Activated CD4-positive, alpha-beta T cell treated with anti-CD3 and anti-CD28 coated beads for 36 hours (primary cell): ENCODE measurements around the gene CRKL. TPM values are rescaled to one million over a fixed set of nuclear protein-coding genes. Genes with fewer than 3 reads are reported as not detected.

Source experiments
- ATAC-seq: fragments of 200-7000 bp; cut with Tn5 transposase; one replicate; pipeline ENCODE4 v1.10.0; 2021; ENCODE audit warnings: mild to moderate bottlenecking, moderate library complexity
- CTCF ChIA-PET: fragments of 350-600 bp; sonication (Branson Sonifier 250); formaldehyde crosslinking; loops from one replicate; lab custom pipeline; 2021; ENCODE audit warnings: antibody characterized with exemption; lab: Charles Lee
- POLR2A ChIA-PET: fragments of 350-600 bp; sonication (Branson Sonifier 250); formaldehyde crosslinking; loops from one replicate; lab custom pipeline; 2021; ENCODE audit warnings: antibody characterized with exemption, inconsistent platforms; lab: Charles Lee
- DNase-seq: peaks from one replicate; pipeline ENCODE4 v3.0.0-alpha.2; 2020
- H3K27ac Mint-ChIP-seq: one replicate; pipeline ENCODE4 v1.8.0; 2021; ENCODE audit warnings: mixed read lengths
- H3K27me3 Mint-ChIP-seq: one replicate; pipeline ENCODE4 v1.8.0; 2021; ENCODE audit warnings: mixed read lengths
- H3K36me3 Mint-ChIP-seq: one replicate; pipeline ENCODE4 v1.8.0; 2021; ENCODE audit warnings: low read depth, mixed read lengths
- H3K4me1 Mint-ChIP-seq: one replicate; pipeline ENCODE4 v1.8.0; 2021; ENCODE audit warnings: mixed read lengths
- H3K4me3 Mint-ChIP-seq: one replicate; pipeline ENCODE4 v1.8.0; 2021; ENCODE audit warnings: mild to moderate bottlenecking, moderate library complexity, mixed read lengths
- H3K9me3 Mint-ChIP-seq: one replicate; pipeline ENCODE4 v1.8.0; 2021; ENCODE audit warnings: low read depth, mixed read lengths
- intact Hi-C, 2 experiments: fragments of 100-400 bp; cut with DNase I in 1 of 2; cut with micrococcal nuclease in 1 of 2; formaldehyde crosslinking; loops; one replicate each; pipeline versions ENCODE4 v1.14.2 to v1.15.1; 2022 to 2024; cut with DNase I, micrococcal nuclease
- total RNA-seq, 2 experiments: library from RNA; stranded (reverse); gene quantifications; one replicate each; pipeline ENCODE4 v1.2.3, GENCODE V29; 2021

CRKL gene
- total RNA-seq, 2 experiments from 2014 or later, result 80.8 to 92.0 TPM

GRCh38 chr22:21000987-21001600 is 83.9 kb downstream of the CRKL start:
- H3K27me3 Mint-ChIP-seq, result no peaks in the 10 kb centered on the region
- intact Hi-C loops, result loop anchor here (1.0 to 5.0 kb wide), 5 partner anchors 20 to 979 kb away; partner anchors contain the start of genes CRKL (in 2 of the 2), MED15 (in 1 of the 2) and TANGO2 (in 1 of the 2)
- POLR2A ChIA-PET, result interaction anchor here (0.5 to 0.6 kb wide), 2 partner anchors 23 to 30 kb away, joined by 3 to 7 read pairs; no protein-coding TSS in a partner anchor
- H3K4me1 Mint-ChIP-seq, result peaks cover 19% of the 10 kb centered on the region
- H3K9me3 Mint-ChIP-seq, result no peaks in the 10 kb centered on the region
- peaks cover 16% of the 10 kb centered on the region for H3K36me3 Mint-ChIP-seq
- CTCF ChIA-PET, result interaction anchor here (1.0 to 3.1 kb wide), 2 partner anchors 11 to 20 kb away, joined by 3 to 10 read pairs; partner anchors contain the start of gene LZTR1
- DNase-seq, result no peak
- ATAC-seq, result no peak
- peak overlapping the region; percentile 92 for H3K4me3 Mint-ChIP-seq
- peak overlapping the region; percentile 96 for H3K27ac Mint-ChIP-seq

GRCh38 chr22:21001601-21002325 is 84.6 kb downstream of the CRKL start, which contains the start of gene THAP7:
Gene THAP7 (minus strand): TSS chr22:21002118. CDS start chr22:21001911, 207 bp downstream.
- intact Hi-C loops, result loop anchor here (1.0 to 5.0 kb wide), 10 partner anchors 13 to 979 kb away; partner anchors contain the start of genes CRKL (in 2 of the 2), PI4KA (in 2 of the 2), LRRC74B (in 1 of the 2) and LZTR1 (in 1 of the 2)
- Mint-ChIP-seq H3K27me3 (no peaks in the 10 kb centered on the region), H3K36me3 (peaks cover 16% of the 10 kb centered on the region), H3K4me3 (peak within 1 kb of the TSS; percentile 92), H3K4me1 (peaks cover 19% of the 10 kb centered on the region), H3K9me3 (no peaks in the 10 kb centered on the region), H3K27ac (peak within 1 kb of the TSS; percentile 96)
- ATAC-seq (peak; percentile 92), DNase-seq (peak; percentile 99)
- ChIA-PET CTCF (interaction anchor here (0.9 to 3.1 kb wide), 4 partner anchors 14 to 36 kb away, joined by 3 to 10 read pairs (median 4); partner anchors contain the start of gene LZTR1), POLR2A (interaction anchor here (0.6 to 1.7 kb wide), 5 partner anchors 12 to 1213 kb away, joined by 3 to 9 read pairs (median 5); partner anchors contain the start of genes LZTR1 and YDJC)

Other genes with a start within 250 kb of the CRKL start
- gene SERPIND1, start 143.3 kb upstream of the CRKL start, total RNA-seq, result not detected
- gene PI4KA, start 58.6 kb upstream of the CRKL start, total RNA-seq, result 10 to 100 TPM; 52.8 TPM
- 10 to 100 TPM; 22.8 to 33.8 TPM for gene SNAP29, start 58.4 kb upstream of the CRKL start, total RNA-seq
- gene AIFM3, start 49.8 kb downstream of the CRKL start, total RNA-seq, result under 1 TPM in 1 of 2 experiments, not detected in 1; 0.21 TPM
- gene LZTR1, start 64.9 kb downstream of the CRKL start, total RNA-seq, result 10 to 100 TPM; 31.9 to 40.5 TPM
- gene THAP7, start 84.7 kb downstream of the CRKL start, total RNA-seq, result 10 to 100 TPM; 25.1 to 27.2 TPM
- gene P2RX6, start 97.8 kb downstream of the CRKL start, total RNA-seq, result under 1 TPM; 0.18 to 0.25 TPM
- gene SLC7A4, start 115.2 kb downstream of the CRKL start, total RNA-seq, result not detected
- not detected for gene LRRC74B, start 128.5 kb downstream of the CRKL start, total RNA-seq